ENCODE measurements around the gene ZNF618.

The ZNF618 gene

GRCh38 chr9:113876151-113876992 is at the start of gene ZNF618:
Gene ZNF618, plus strand, starts transcription at chr9:113876309. Its CDS starts 72 bp downstream, at chr9:113876381.
- in situ Hi-C loops (cut with MboI; ENCODE audit: low sequenced_read_pairs), result no loop called here

- in situ Hi-C loops (cut with MboI; ENCODE audit: low sequenced_read_pairs), result no loop called here
These were observed 47.9 kb upstream of the ZNF618 start for GRCh38 chr9:113828221-113828620.

GRCh38 chr9:113837334-113837733 is 38.8 kb upstream of the ZNF618 start:
- in situ Hi-C loops (cut with MboI; ENCODE audit: low sequenced_read_pairs), result no loop called here

- in situ Hi-C loops (cut with MboI; ENCODE audit: low sequenced_read_pairs), result no loop called here
These were observed 34.0 kb upstream of the ZNF618 start for GRCh38 chr9:113842086-113842485.

GRCh38 chr9:113844466-113844865 is 31.6 kb upstream of the ZNF618 start:
- in situ Hi-C loops (cut with MboI; ENCODE audit: low sequenced_read_pairs), result no loop called here

- in situ Hi-C loops (cut with MboI; ENCODE audit: low sequenced_read_pairs), result no loop called here
These were observed 24.8 kb upstream of the ZNF618 start for GRCh38 chr9:113851359-113851758.

GRCh38 chr9:113851873-113852272 is 24.2 kb upstream of the ZNF618 start:
- in situ Hi-C loops (cut with MboI; ENCODE audit: low sequenced_read_pairs), result no loop called here

- in situ Hi-C loops (cut with MboI; ENCODE audit: low sequenced_read_pairs), result no loop called here
These were observed 22.8 kb upstream of the ZNF618 start for GRCh38 chr9:113853333-113853732.

GRCh38 chr9:113854310-113854709 is 21.8 kb upstream of the ZNF618 start:
- in situ Hi-C loops (cut with MboI; ENCODE audit: low sequenced_read_pairs), result no loop called here

GRCh38 chr9:113857875-113858274 is 18.2 kb upstream of the ZNF618 start:
- in situ Hi-C loops (cut with MboI; ENCODE audit: low sequenced_read_pairs), result no loop called here

GRCh38 chr9:113858282-113858681 is 17.8 kb upstream of the ZNF618 start:
- in situ Hi-C loops (cut with MboI; ENCODE audit: low sequenced_read_pairs), result no loop called here

- in situ Hi-C loops (cut with MboI; ENCODE audit: low sequenced_read_pairs), result no loop called here
These were observed 12.8 kb upstream of the ZNF618 start for GRCh38 chr9:113863345-113863744.

- in situ Hi-C loops (cut with MboI; ENCODE audit: low sequenced_read_pairs), result no loop called here
These were observed 7.6 kb upstream of the ZNF618 start for GRCh38 chr9:113868501-113868900.

GRCh38 chr9:113872485-113873143 is 3.5 kb upstream of the ZNF618 start:
- in situ Hi-C loops (cut with MboI; ENCODE audit: low sequenced_read_pairs), result no loop called here

- in situ Hi-C loops (cut with MboI; ENCODE audit: low sequenced_read_pairs), result no loop called here
These were observed 2.7 kb upstream of the ZNF618 start for GRCh38 chr9:113873446-113873845.

GRCh38 chr9:113873926-113874325 is 2.2 kb upstream of the ZNF618 start:
- in situ Hi-C loops (cut with MboI; ENCODE audit: low sequenced_read_pairs), result no loop called here

GRCh38 chr9:113875459-113876150 is 504 bp upstream of the ZNF618 start:
- in situ Hi-C loops (cut with MboI; ENCODE audit: low sequenced_read_pairs), result no loop called here

GRCh38 chr9:113876993-113877368 is 872 bp downstream of the ZNF618 start:
- in situ Hi-C loops (cut with MboI; ENCODE audit: low sequenced_read_pairs), result no loop called here

- in situ Hi-C loops (cut with MboI; ENCODE audit: low sequenced_read_pairs), result no loop called here
These were observed 3.2 kb downstream of the ZNF618 start for GRCh38 chr9:113879318-113879717.

- in situ Hi-C loops (cut with MboI; ENCODE audit: low sequenced_read_pairs), result no loop called here
These were observed 3.8 kb downstream of the ZNF618 start for GRCh38 chr9:113879911-113880310.

GRCh38 chr9:113882181-113882580 is 6.1 kb downstream of the ZNF618 start:
- in situ Hi-C loops (cut with MboI; ENCODE audit: low sequenced_read_pairs), result no loop called here

All from hTERT RPE-1 (cell line).